ENCODE results near the gene PPP4C. TPM values are rescaled to one million over a fixed set of nuclear protein-coding genes. Genes with fewer than 3 reads are reported as not detected.
A peak's percentile ranks its signal among the peaks of the same experiment; 100 is the strongest.

Gene PPP4C
- total and polyA plus RNA-seq, 2 of the 8 experiments (the other 6 are each of a cell fraction or from before 2014, with no cell fraction given) = 148 to 298 TPM

GRCh38 chr16:30063893-30064728, 11.7 kb upstream of the PPP4C start:
- Histone ChIP-seq H4K5ac (ENCODE audit: insufficient read length, low read depth, low read length) (peak overlapping the region; percentile 100), H3K4me1 (replicated peaks in 1 of 4; ENCODE audit: control insufficient read depth in 3 of 4, insufficient read depth in 4 of 4, low read length in 3 of 4) (peaks cover 6 to 27% (median 15%) of the 10 kb centered on the region in 4 experiments), H3K9me3 (ENCODE audit: insufficient read depth in 2 of 2, low read depth in 1 of 2, low read length in 1 of 2) (no peaks in the 10 kb centered on the region), H3K4me3 (ENCODE audit: extremely low read depth in 1 of 4, insufficient read depth in 2 of 4, low read depth in 3 of 4, low read length in 4 of 4) (peak overlapping the region; percentile 71 to 92 (median 88)), H2BK20ac (ENCODE audit: low read length) (no peak overlapping the region; the same call in 1 of the 2 replicates), H3K27ac (ENCODE audit: low read depth, low read length) (no peak overlapping the region), H2BK15ac (ENCODE audit: low read length) (peak overlapping the region; percentile 53), H2BK120ac (replicated peaks; ENCODE audit: low read depth, low read length) (no peak overlapping the region), H3K56ac (replicated peaks; ENCODE audit: insufficient read length, low read depth, low read length) (peak overlapping the region; percentile 70), H2AFZ (ENCODE audit: low read length) (no peak overlapping the region), H4K91ac (replicated peaks; ENCODE audit: insufficient read length, low read length) (peak overlapping the region; percentile 83), H3K23ac (ENCODE audit: insufficient read length) (no peak overlapping the region), H4K20me1 (replicated peaks in 1 of 2; ENCODE audit: control insufficient read depth in 1 of 2, insufficient read depth in 2 of 2, low read length in 2 of 2) (peaks cover 4 to 27% of the 10 kb centered on the region in 2 experiments), H3K14ac (ENCODE audit: insufficient read length) (no peak overlapping the region), H3K27me3 (replicated peaks in 1 of 4; ENCODE audit: control insufficient read depth in 3 of 4, extremely low read depth in 1 of 4, insufficient read depth in 3 of 4, low read length in 3 of 4) (no peaks in the 10 kb centered on the region), H2BK12ac (ENCODE audit: low read depth, low read length) (0 out of 2 replicates have a peak overlapping the region, but pooled peaks have one; percentile 39), H3K79me2 (ENCODE audit: control insufficient read depth in 1 of 2, insufficient read depth in 2 of 2, low read length in 2 of 2) (peaks cover 15 to 30% of the 10 kb centered on the region in 2 experiments), H3K9ac (replicated peaks in 1 of 4; ENCODE audit: extremely low read depth in 1 of 4, low read depth in 3 of 4, low read length in 3 of 4) (peak overlapping the region in 3 of 4 experiments; percentile 14 to 73 (median 20); a peak in 4 of 7 replicates), H3K18ac (ENCODE audit: extremely low read depth, low read length) (peak overlapping the region; percentile 100; the same call in 1 of the 2 replicates), H3K36me3 (ENCODE audit: control insufficient read depth in 2 of 4, insufficient read depth in 4 of 4, low read length in 3 of 4) (peaks cover 5 to 21% (median 20%) of the 10 kb centered on the region in 4 experiments; a peak in 7 of 8 replicates), H3K4me2 (ENCODE audit: insufficient read depth in 1 of 2, low read depth in 2 of 2, low read length in 2 of 2) (peak overlapping the region; percentile 73 to 81), H2AK5ac (ENCODE audit: low read depth, low read length) (no peak overlapping the region), H3K79me1 (ENCODE audit: low read depth, low read length) (0 out of 2 replicates have a peak, but pooled peaks cover 9% of the 10 kb centered on the region), H2BK5ac (ENCODE audit: low read depth, low read length) (peak overlapping the region; percentile 100), H3K23me2 (ENCODE audit: low read depth, low read length) (peaks cover 18% of the 10 kb centered on the region), H4K8ac (ENCODE audit: extremely low read depth, insufficient read depth, low read length) (no peak overlapping the region; the same call in 1 of the 2 replicates), H3K4ac (replicated peaks; ENCODE audit: insufficient read length, low read depth, low read length) (peak overlapping the region; percentile 21)
- POLR2A ChIA-PET (ENCODE audit: partially characterized antibody) = interaction anchor here (1.2 to 21.2 kb wide), 6 partner anchors 9 to 291 kb away, joined by 3 to 353 read pairs (median 48); partner anchors contain the start of genes CD2BP2, PPP4C, TAOK2 and TBX6
- peak in 1 of 2 experiments; percentile 77 for DNase-seq (ENCODE audit: low read depth in 1 of 2, low spot score in 2 of 2)
- WGBS, 2 experiments (ENCODE audit: extremely low coverage in 1 of 2, insufficient coverage in 1 of 2, insufficient read length in 1 of 2, insufficient replicate concordance in 2 of 2, low coverage in 1 of 2, low lambda C conversion rate in 2 of 2, missing lambda C conversion rate in 1 of 2) = 2% methylated on average over 26 of the region's 27 CpGs; no CpG with 5 or more reads in 1 of the 2 experiments
- CTCF ChIA-PET (ENCODE audit: partially characterized antibody) = interaction anchor here (0.6 to 7.3 kb wide), 7 partner anchors 9 to 943 kb away, joined by 3 to 51 read pairs (median 3); partner anchors contain the start of gene TBX6
- FAIRE-seq = no peak
- TF ChIP-seq PHF8 (conservative IDR thresholded peaks at IDR 0.05; ENCODE audit: low read depth, low read length) (0 out of 2 replicates have a peak, but pooled peaks have one; percentile 17), BCL11A (IDR thresholded peaks at IDR 0.05; ENCODE audit: low read depth in 2 of 2, low read length in 2 of 2) (no peak), KDM1A (IDR thresholded peaks at IDR 0.05; ENCODE audit: borderline replicate concordance, low read length) (no peak), JUND (IDR thresholded peaks at IDR 0.05; ENCODE audit: low read length) (no peak), EZH2 (IDR thresholded peaks at IDR 0.05; ENCODE audit: low read depth, low read length, severe bottlenecking) (no peak), SIN3A (conservative IDR thresholded peaks at IDR 0.05 in 1 of 2, IDR thresholded peaks at IDR 0.05 in 1 of 2; ENCODE audit: low read depth in 1 of 2, low read length in 2 of 2) (0 out of 4 replicates have a peak, but pooled peaks of 1 of the 2 experiments have one; percentile 39)
- TF ChIP-seq, protein P1, sequence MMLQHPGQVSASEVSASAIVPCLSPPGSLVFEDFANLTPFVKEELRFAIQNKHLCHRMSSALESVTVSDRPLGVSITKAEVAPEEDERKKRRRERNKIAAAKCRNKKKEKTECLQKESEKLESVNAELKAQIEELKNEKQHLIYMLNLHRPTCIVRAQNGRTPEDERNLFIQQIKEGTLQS (IDR thresholded peaks at IDR 0.05; ENCODE audit: insufficient read depth, low read depth, low read length) = 0 out of 2 replicates have a peak, but pooled peaks have one; percentile 32
